Lower leg skin (tissue), 3 donors: ENCODE measurements around the gene TMSB10.

ENCODE experiments used
- POLR2A ChIP-seq, 2 donors: fragments of 450-650 bp; IDR thresholded peaks; one replicate each; pipeline ENCODE4 v1.6.1; 2016 to 2017; ENCODE audit warnings: antibody characterized with exemption in 2 of 2, mild to moderate bottlenecking in 1 of 2, moderate library complexity in 1 of 2
- TF ChIP-seq, protein P1 (sequence below), 3 donors: fragments of 450-650 bp; IDR thresholded peaks; one replicate each; pipeline ENCODE4 v1.5.1; 2016; ENCODE audit warnings: antibody characterized with exemption in 3 of 3, mild to moderate bottlenecking in 3 of 3, moderate library complexity in 2 of 3

- TF ChIP-seq, protein P1, sequence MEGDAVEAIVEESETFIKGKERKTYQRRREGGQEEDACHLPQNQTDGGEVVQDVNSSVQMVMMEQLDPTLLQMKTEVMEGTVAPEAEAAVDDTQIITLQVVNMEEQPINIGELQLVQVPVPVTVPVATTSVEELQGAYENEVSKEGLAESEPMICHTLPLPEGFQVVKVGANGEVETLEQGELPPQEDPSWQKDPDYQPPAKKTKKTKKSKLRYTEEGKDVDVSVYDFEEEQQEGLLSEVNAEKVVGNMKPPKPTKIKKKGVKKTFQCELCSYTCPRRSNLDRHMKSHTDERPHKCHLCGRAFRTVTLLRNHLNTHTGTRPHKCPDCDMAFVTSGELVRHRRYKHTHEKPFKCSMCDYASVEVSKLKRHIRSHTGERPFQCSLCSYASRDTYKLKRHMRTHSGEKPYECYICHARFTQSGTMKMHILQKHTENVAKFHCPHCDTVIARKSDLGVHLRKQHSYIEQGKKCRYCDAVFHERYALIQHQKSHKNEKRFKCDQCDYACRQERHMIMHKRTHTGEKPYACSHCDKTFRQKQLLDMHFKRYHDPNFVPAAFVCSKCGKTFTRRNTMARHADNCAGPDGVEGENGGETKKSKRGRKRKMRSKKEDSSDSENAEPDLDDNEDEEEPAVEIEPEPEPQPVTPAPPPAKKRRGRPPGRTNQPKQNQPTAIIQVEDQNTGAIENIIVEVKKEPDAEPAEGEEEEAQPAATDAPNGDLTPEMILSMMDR (IDR thresholded peaks at IDR 0.05) = no peak
- no peak for TF ChIP-seq POLR2A (IDR thresholded peaks at IDR 0.05)
Measured at GRCh38 chr2:84874381-84875212, 30.9 kb upstream of the TMSB10 start.
